Measurements from ENCODE around the gene CDKAL1.

GRCh38 chr6:20639161-20639560 is 104.9 kb downstream of the CDKAL1 start:
- TF ChIP-seq CTCF (IDR thresholded peaks at IDR 0.05; ENCODE audit: insufficient read depth, low read length) = no peak
- TF ChIP-seq POLR2AphosphoS5 (IDR thresholded peaks at IDR 0.05; ENCODE audit: low read depth) = no peak
- TF ChIP-seq REST (IDR thresholded peaks at IDR 0.05; ENCODE audit: insufficient replicate concordance, low read depth) = no peak
- no peak for TF ChIP-seq GABPA (IDR thresholded peaks at IDR 0.05; ENCODE audit: low read depth)
- no peak for TF ChIP-seq SPI1 (IDR thresholded peaks at IDR 0.05; ENCODE audit: borderline replicate concordance, low read depth)
